ENCODE data around the gene CNDP2. TPM values are rescaled to one million over a fixed set of nuclear protein-coding genes. Genes with fewer than 3 reads are reported as not detected.

Gene CNDP2
- total and polyA plus RNA-seq, 2 experiments from 2014 or later = 95.7 to 135 TPM

GRCh38 chr18:74528478-74528877 lies 32.3 kb downstream of the CNDP2 start:
- no peak overlapping the region for H2AFZ ChIP-seq
- no peak for DNase-seq (ENCODE audit: low spot score)
- WGBS (ENCODE audit: low lambda C conversion rate, missing lambda C conversion rate) = 90% methylated on average over 1 of the region's 1 CpG
- no peak overlapping the region for H3K27ac ChIP-seq
- no peaks in the 10 kb centered on the region for H3K79me2 ChIP-seq
- no peak overlapping the region for H3K4me3 ChIP-seq
- H3K27me3 ChIP-seq = no peaks in the 10 kb centered on the region
- no peaks in the 10 kb centered on the region for H3K9me2 ChIP-seq (replicated peaks; ENCODE audit: insufficient read depth)
- TF ChIP-seq EZH2 (IDR thresholded peaks at IDR 0.05; ENCODE audit: borderline replicate concordance) = no peak
- TF ChIP-seq EZH2phosphoT487 (IDR thresholded peaks at IDR 0.05; ENCODE audit: low read depth, severe bottlenecking, unreplicated experiment) = no peak
- no peak for TF ChIP-seq CTCF (IDR thresholded peaks at IDR 0.05; ENCODE audit: poor library complexity)
- H3K4me2 ChIP-seq = no peak overlapping the region
- H3K36me3 ChIP-seq (replicated peaks; ENCODE audit: insufficient read depth, low read depth) = no peaks in the 10 kb centered on the region
- H4K20me1 ChIP-seq (ENCODE audit: insufficient read depth, poor library complexity, severe bottlenecking) = no peaks in the 10 kb centered on the region
- no peaks in the 10 kb centered on the region for H3K9me3 ChIP-seq (ENCODE audit: low read depth)
- H3K4me1 ChIP-seq (ENCODE audit: insufficient read depth) = no peaks in the 10 kb centered on the region

DNA sequence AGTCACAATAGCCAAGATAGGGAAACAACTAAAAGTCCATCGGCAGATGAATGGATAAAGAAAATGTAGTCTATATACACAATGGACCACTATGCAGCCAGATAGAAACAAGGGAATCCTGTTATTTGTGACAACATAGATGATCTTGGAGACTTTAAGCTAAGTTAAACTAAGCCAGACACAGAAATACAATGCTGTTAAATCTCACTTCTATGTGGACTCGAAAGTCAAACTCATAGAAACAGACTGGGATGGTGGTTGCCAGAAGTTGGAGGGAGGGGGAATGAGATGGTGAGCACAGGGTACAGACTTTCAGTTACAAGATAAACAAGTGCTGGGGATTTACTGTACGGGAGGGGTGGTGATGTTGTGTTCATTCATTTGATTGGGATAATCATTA lies 32.8 kb downstream of the CNDP2 start:
- TF ChIP-seq EZH2 (IDR thresholded peaks at IDR 0.05; ENCODE audit: borderline replicate concordance) = no peak
- TF ChIP-seq CTCF (IDR thresholded peaks at IDR 0.05; ENCODE audit: poor library complexity) = no peak
- no peak for TF ChIP-seq EZH2phosphoT487 (IDR thresholded peaks at IDR 0.05; ENCODE audit: low read depth, severe bottlenecking, unreplicated experiment)
- Histone ChIP-seq H3K27ac (no peak overlapping the region), H3K27me3 (no peaks in the 10 kb centered on the region), H2AFZ (no peak overlapping the region), H4K20me1 (ENCODE audit: insufficient read depth, poor library complexity, severe bottlenecking) (no peaks in the 10 kb centered on the region), H3K36me3 (replicated peaks; ENCODE audit: insufficient read depth, low read depth) (no peaks in the 10 kb centered on the region), H3K4me1 (ENCODE audit: insufficient read depth) (no peaks in the 10 kb centered on the region), H3K4me3 (no peak overlapping the region), H3K79me2 (no peaks in the 10 kb centered on the region), H3K9me3 (ENCODE audit: low read depth) (no peaks in the 10 kb centered on the region), H3K4me2 (no peak overlapping the region), H3K9me2 (replicated peaks; ENCODE audit: insufficient read depth) (no peaks in the 10 kb centered on the region)
- 87% methylated on average over 3 of the region's 3 CpGs for WGBS (ENCODE audit: low lambda C conversion rate, missing lambda C conversion rate)
- no peak for DNase-seq (ENCODE audit: low spot score)

DNA sequence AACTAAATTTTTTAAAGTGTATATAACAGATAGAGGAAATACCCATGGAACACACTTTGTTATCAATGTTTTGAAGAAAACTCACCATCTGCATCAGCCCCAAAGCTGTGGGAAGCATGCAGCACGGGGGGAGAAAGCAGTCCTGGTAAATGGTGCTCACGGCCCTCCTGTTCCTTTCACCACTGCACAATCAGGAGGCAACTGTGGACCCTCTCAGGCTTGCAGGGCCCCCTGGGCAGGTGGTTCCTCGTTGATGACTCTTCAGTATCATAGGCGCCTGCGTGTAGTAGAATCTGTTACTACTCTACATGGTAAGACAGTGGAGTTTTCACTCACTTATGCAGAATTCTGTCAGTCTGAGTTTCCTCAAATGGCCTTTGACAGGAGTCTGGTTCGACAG lies 33.2 kb downstream of the CNDP2 start:
- TF ChIP-seq EZH2phosphoT487 (IDR thresholded peaks at IDR 0.05; ENCODE audit: low read depth, severe bottlenecking, unreplicated experiment) (no peak), CTCF (IDR thresholded peaks at IDR 0.05; ENCODE audit: poor library complexity) (no peak), EZH2 (IDR thresholded peaks at IDR 0.05; ENCODE audit: borderline replicate concordance) (no peak)
- Histone ChIP-seq H3K9me3 (ENCODE audit: low read depth) (no peaks in the 10 kb centered on the region), H4K20me1 (ENCODE audit: insufficient read depth, poor library complexity, severe bottlenecking) (no peaks in the 10 kb centered on the region), H3K9me2 (replicated peaks; ENCODE audit: insufficient read depth) (no peaks in the 10 kb centered on the region), H3K4me2 (no peak overlapping the region), H3K4me3 (no peak overlapping the region), H2AFZ (no peak overlapping the region), H3K36me3 (replicated peaks; ENCODE audit: insufficient read depth, low read depth) (no peaks in the 10 kb centered on the region), H3K27ac (no peak overlapping the region), H3K79me2 (no peaks in the 10 kb centered on the region), H3K27me3 (no peaks in the 10 kb centered on the region), H3K4me1 (ENCODE audit: insufficient read depth) (no peaks in the 10 kb centered on the region)
- no peak for DNase-seq (ENCODE audit: low spot score)
- 84% methylated on average over 6 of the region's 6 CpGs for WGBS (ENCODE audit: low lambda C conversion rate, missing lambda C conversion rate)

All from hepatocyte (in vitro differentiated cells).